HAP-1 (cell line): ENCODE results near the gene R3HCC1L.

ENCODE experiments used
- DNase-seq, 2 experiments: peaks; one replicate each; pipeline ENCODE4 v3.0.0-alpha.2; 2016 to 2020; ENCODE audit warnings: low spot score in 2 of 2
- H3K27me3 ChIP-seq: fragments of 250-450 bp; sonication (Bioruptor Pico); 2 replicates; pipeline ENCODE4 v1.5.1; 2020; ENCODE audit warnings: low read depth, mild to moderate bottlenecking, moderate library complexity
- H3K36me3 ChIP-seq: fragments of 250-450 bp; sonication (Bioruptor Pico); replicated peaks from 2 replicates; pipeline ENCODE4 v1.5.1; 2020; ENCODE audit warnings: mild to moderate bottlenecking
- H3K4me1 ChIP-seq: fragments of 250-450 bp; sonication (Bioruptor Pico); 2 replicates; pipeline ENCODE4 v1.5.1; 2020; ENCODE audit warnings: mild to moderate bottlenecking
- H3K4me3 ChIP-seq: fragments of 250-450 bp; sonication (Bioruptor Pico); 2 replicates; pipeline ENCODE4 v1.5.1; 2020; ENCODE audit warnings: mild to moderate bottlenecking, moderate library complexity
- H3K9me3 ChIP-seq: fragments of 250-450 bp; sonication (Bioruptor Pico); 2 replicates; pipeline ENCODE4 v1.5.1; 2020; ENCODE audit warnings: mild to moderate bottlenecking, moderate library complexity
- in situ Hi-C: fragments of 300-500 bp; cut with MboI; formaldehyde crosslinking; loops from 3 replicates; pipeline ENCODE4 v1.14.3; 2020; ENCODE audit warnings: low sequenced_read_pairs, inconsistent platforms, mixed read lengths

R3HCC1L gene

GRCh38 chr10:98286419-98286818 lies 152.0 kb downstream of the R3HCC1L start:
- in situ Hi-C loops: no loop called here

GRCh38 chr10:98287321-98287720 lies 152.9 kb downstream of the R3HCC1L start:
- no peak for DNase-seq
- no peaks in the 10 kb centered on the region for H3K36me3 ChIP-seq

More at GRCh38 chr10:98286419-98286818, 152.0 kb downstream of the R3HCC1L start:
- H3K4me1 ChIP-seq: no peaks in the 10 kb centered on the region
- no peaks in the 10 kb centered on the region for H3K9me3 ChIP-seq
- H3K36me3 ChIP-seq: no peaks in the 10 kb centered on the region
- DNase-seq: no peak
- no peaks in the 10 kb centered on the region for H3K27me3 ChIP-seq
- no peak overlapping the region for H3K4me3 ChIP-seq

DNA sequence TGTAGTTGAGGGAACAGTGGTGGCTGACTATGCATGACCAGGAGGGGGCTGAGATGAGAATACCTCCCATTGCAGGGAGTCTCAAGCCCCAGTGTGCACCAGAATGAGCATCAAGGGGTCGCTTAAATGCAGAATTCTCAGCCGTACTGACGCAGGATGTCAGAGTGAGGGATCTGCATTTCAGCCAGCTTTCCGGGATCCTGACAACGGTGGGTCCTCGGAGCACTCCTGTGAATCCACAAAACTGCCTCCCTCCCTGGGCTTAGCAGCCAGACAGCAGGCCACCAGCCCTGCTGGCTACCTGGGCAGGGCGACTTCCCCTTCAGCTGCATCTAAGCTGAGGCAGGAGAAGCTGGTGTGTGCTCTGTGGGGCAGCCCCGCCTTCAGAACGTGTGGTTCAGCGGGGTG lies 155.3 kb downstream of the R3HCC1L start:
- no peak overlapping the region for H3K4me3 ChIP-seq
- in situ Hi-C loops: no loop called here
- DNase-seq: no peak

More at GRCh38 chr10:98287321-98287720, 152.9 kb downstream of the R3HCC1L start:
- in situ Hi-C loops: no loop called here
- Histone ChIP-seq H3K9me3 (no peaks in the 10 kb centered on the region), H3K27me3 (no peaks in the 10 kb centered on the region; the same call in 1 of the 2 replicates), H3K4me3 (no peak overlapping the region), H3K4me1 (no peaks in the 10 kb centered on the region)

GRCh38 chr10:98292971-98293370 lies 158.5 kb downstream of the R3HCC1L start:
- no peak overlapping the region for H3K4me3 ChIP-seq
- no peaks in the 10 kb centered on the region for H3K9me3 ChIP-seq
- DNase-seq: no peak
- in situ Hi-C loops: no loop called here
- no peaks in the 10 kb centered on the region for H3K4me1 ChIP-seq
- H3K27me3 ChIP-seq: no peaks in the 10 kb centered on the region; the same call in 1 of the 2 replicates
- no peaks in the 10 kb centered on the region for H3K36me3 ChIP-seq

More for the DNA sequence above, 155.3 kb downstream of the R3HCC1L start:
- H3K27me3 ChIP-seq: no peaks in the 10 kb centered on the region; the same call in 1 of the 2 replicates
- H3K9me3 ChIP-seq: no peaks in the 10 kb centered on the region
- no peaks in the 10 kb centered on the region for H3K36me3 ChIP-seq
- H3K4me1 ChIP-seq: no peaks in the 10 kb centered on the region

DNA sequence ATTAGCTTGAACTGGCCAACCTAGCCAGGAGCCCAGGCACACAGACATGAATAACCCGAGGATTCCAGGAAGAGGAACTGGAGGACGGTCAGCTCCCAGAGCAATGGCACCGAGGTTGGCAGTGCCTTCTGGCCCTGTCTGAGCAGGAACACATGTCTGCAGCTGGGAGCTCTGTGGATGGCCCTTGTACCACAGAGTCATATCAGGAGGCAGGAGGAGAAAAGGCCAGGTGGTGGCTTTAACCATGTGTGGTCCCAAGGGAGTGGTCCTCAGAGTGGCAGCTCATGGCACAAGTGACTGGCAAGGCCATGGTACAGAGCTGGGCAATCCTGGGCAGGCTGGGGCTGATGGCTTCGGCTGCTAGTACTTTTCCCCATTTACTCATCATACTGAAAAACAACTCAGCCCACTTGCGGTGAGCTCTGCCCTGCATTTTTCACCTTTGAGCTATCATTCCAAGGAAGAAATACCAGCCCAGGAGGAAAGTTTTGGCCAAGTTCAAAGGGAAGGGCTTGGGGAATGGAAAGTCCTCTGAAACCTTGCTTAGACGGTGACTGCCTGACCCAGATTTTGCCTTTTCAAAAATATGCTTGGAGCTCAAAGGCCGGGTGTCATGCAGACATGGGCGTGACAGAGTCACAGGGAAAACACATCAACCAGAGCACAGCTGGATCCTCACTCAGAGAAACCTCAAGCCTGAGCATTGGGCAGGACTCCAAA lies 159.3 kb downstream of the R3HCC1L start:
- DNase-seq: no peak

GRCh38 chr10:98294270-98294627 lies 159.8 kb downstream of the R3HCC1L start:
- Histone ChIP-seq H3K9me3 (no peaks in the 10 kb centered on the region), H3K27me3 (no peaks in the 10 kb centered on the region; the same call in 1 of the 2 replicates), H3K36me3 (no peaks in the 10 kb centered on the region), H3K4me1 (no peaks in the 10 kb centered on the region), H3K4me3 (no peak overlapping the region)
- in situ Hi-C loops: no loop called here
- DNase-seq: no peak

More for the DNA sequence above, 159.3 kb downstream of the R3HCC1L start:
- Histone ChIP-seq H3K36me3 (no peaks in the 10 kb centered on the region), H3K27me3 (no peaks in the 10 kb centered on the region; the same call in 1 of the 2 replicates), H3K4me3 (no peak overlapping the region), H3K4me1 (no peaks in the 10 kb centered on the region), H3K9me3 (no peaks in the 10 kb centered on the region)
- in situ Hi-C loops: no loop called here
